Retinal pigment epithelial cell (primary cell): Measurements from ENCODE around the gene DMXL2.
"Not testable (repeated sequence)": the region's sequence is repeated elsewhere in the genome, so short reads cannot be mapped to it uniquely, and the experiment has no call there.

Experiments
- DNase-seq: peaks from one replicate; pipeline ENCODE4 v3.0.0-alpha.2; 2010; ENCODE audit warnings: low read depth
- H3K4me3 ChIP-seq: 2 replicates; pipeline ENCODE4 v1.5.1; 2011; ENCODE audit warnings: mild to moderate bottlenecking, low read length, control low read depth, moderate library complexity
- CTCF ChIP-seq: conservative IDR thresholded peaks from 2 replicates; pipeline ENCODE4 v1.5.1; 2011; ENCODE audit warnings: low read depth, low read length, control low read depth, inconsistent platforms

Gene DMXL2

GRCh38 chr15:51438526-51438925, 184.0 kb downstream of the DMXL2 start:
- TF ChIP-seq CTCF: no peak
- no peak for DNase-seq
- H3K4me3 ChIP-seq: no peak overlapping the region

- H3K4me3 ChIP-seq: no peak overlapping the region
- no peak for DNase-seq
- no peak for TF ChIP-seq CTCF
Observed at GRCh38 chr15:51425517-51426040, 197.0 kb downstream of the DMXL2 start.

- H3K4me3 ChIP-seq: no peak overlapping the region
- no peak for TF ChIP-seq CTCF
- no peak for DNase-seq
Observed at GRCh38 chr15:51424780-51425179, 197.8 kb downstream of the DMXL2 start.

GRCh38 chr15:51423040-51423439, 199.5 kb downstream of the DMXL2 start:
- not testable (repeated sequence) for DNase-seq, H3K4me3 ChIP-seq

GRCh38 chr15:51416129-51416528, 206.4 kb downstream of the DMXL2 start:
- H3K4me3 ChIP-seq: no peak overlapping the region
- no peak for DNase-seq
- TF ChIP-seq CTCF: no peak

GRCh38 chr15:51414256-51414860, 208.2 kb downstream of the DMXL2 start:
- no peak overlapping the region for H3K4me3 ChIP-seq
- DNase-seq: no peak
- no peak for TF ChIP-seq CTCF

- no peak for TF ChIP-seq CTCF
Observed at GRCh38 chr15:51405693-51406523, 216.7 kb downstream of the DMXL2 start.

More at GRCh38 chr15:51405693-51406523, 216.7 kb downstream of the DMXL2 start:
- no peak overlapping the region for H3K4me3 ChIP-seq
- no peak for DNase-seq
